HG03196 (cell line): ENCODE data around the gene FCHSD2.
A peak's percentile ranks its signal among the peaks of the same experiment; 100 is the strongest.

Experiments used
- ATAC-seq: cut with Tn5 transposase; IDR thresholded peaks from one replicate; pipeline ENCODE4 v1.9.1; 2021; ENCODE audit not compliant: unreplicated experiment

FCHSD2 gene

DNA sequence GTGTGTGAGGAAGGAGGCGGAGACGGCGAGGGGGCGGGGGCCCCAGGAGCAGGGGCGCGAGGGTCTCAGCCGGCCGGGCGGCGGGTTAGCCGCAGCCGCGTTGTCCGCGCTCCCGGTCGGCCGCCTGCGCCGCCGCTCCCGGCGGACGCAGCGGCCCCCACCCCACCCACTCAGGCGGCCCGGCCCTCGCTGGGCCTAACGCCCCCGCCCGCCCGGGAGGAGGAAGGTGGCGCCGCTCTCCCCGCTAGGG lies at the start of gene FCHSD2:
Gene FCHSD2, minus strand, starts transcription at position 191 of the 250 bp plus-strand sequence. CDS start 441 bp downstream, outside the sequence.
- no peak for ATAC-seq

DNA sequence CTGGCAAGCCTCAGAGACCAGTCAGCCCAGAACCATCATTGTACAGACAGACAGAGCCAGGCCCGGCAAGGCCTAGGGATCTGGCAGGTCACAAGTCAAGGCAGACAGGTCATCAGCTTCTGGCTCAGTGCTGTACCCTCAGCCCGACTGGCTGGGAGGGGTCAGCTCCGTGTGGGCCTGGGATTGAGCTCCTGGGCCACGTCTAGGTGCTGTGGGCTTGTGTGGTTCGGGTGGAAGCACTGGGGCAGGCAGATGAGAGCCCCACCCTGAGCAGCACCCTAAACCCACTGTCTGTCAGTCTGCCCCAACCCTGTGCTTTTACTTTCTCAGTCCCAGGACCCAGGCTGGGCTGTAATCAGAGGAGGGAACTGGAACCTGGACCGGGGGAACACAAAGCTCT lies 49.0 kb upstream of the FCHSD2 start:
- ATAC-seq: no peak

DNA sequence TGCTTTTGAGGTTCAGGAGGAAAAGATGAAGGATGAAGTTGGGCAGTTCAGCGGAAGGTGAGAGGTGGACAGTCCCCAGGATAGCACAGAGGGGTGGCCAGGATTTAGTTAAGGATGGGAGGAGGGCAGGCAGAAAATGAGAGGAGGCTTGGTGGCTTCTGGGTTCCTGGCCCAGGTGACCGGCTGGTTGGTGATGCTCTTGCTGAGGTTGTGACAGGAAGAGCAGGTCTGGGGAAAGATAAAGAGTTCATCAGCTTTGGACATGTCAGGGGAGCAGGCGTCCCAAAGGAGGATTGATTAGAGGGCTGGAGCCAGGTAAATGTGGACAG lies 48.4 kb upstream of the FCHSD2 start:
- ATAC-seq: no peak

DNA sequence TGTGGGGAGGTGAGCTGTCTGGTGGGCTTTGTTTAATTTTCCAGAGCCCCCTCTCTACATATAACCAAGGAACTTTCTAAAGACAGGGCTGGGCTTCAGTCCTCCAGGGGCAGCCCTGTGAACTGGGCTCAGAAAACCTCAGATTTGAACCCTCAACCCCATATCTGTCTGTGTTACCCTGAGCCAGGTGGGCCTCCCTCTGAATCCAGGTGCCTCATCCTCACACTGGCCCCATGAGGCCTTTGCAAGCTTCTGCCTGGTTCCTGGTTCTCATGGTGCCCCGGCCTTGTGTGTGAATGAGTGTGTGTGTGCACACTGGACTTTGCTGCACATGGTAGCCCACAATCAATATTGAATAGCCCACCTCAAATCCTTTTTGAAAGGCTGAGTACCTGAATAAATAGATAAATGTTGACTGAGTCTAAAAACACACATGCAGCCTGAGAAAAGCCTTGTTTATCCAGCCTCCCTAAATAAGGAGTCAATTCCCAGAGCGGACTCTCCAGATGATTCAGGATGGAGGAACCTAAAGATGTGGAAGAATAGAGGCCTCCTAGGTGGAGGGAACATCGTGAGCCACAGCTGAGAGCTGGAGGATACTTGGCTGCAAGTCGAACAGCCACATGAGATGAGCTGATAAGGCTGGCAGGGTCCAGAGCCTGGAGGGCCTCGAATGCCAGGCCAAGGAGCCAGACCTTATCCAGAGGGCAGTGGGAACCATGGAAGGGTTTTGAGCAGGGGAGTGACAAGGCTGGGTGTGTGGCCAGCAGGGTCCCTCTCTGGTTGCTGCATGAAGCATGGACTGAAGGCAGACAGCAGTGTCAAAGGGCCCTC lies 47.8 kb upstream of the FCHSD2 start:
- ATAC-seq: no peak

DNA sequence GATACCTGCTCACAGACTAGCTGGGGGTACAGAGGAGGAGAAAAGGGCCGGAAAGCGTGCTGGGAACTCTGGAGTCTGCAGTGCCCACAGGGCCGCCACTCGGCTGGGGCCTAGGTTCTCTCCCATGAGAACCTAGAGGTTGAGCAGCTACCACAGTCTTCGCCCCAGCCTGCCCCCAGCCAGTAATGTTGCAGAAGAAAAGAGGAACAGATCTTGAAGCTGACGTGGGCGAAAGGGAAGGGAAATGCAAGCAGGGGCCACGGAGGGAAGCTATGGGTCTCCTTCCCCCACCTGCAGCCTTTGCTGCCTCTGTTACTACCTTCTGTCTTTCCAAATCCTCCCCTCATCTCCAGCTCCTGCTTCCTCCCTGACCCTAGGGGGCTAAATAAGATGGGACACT lies 47.2 kb upstream of the FCHSD2 start:
- ATAC-seq: peak; percentile 41

DNA sequence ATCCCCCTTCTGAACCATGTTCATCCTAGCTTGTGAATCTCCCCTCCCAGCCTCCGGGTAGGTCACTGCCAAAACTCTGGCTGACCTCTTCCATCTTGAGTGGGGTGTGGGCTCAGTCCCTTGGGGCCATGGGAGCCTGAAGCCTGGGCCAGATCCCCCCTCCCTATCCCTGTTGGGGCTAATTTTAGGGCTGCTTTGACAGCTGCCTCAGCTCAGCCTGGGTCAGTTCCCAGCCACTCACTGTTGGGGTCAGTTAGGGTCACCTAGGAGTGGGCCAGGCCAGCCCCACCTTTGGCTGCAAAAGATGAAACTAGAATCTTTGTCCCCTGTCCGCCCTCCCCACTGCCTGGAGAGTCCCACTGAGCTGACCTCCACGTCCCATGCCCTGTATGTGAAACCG lies 46.2 kb upstream of the FCHSD2 start:
- ATAC-seq: no peak

DNA sequence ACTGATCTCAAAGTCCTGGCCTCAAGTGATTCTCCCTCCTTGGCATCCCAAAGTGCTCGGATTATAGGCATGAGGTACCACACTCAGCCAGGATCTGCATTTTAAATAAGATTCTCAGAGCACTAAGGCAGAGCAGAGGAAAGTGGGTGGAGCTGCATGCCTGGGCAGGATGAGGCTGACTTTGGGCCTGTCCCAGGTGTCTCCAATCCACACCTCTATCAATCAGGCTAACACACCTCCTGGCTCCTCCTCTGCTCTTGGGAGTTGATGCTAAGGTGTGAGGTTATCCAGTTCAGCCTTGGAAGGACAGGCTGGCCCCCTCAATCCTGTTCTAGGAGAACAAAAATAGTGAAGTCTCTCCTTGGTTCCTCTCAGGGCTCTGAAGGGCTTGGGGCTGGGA lies 45.7 kb upstream of the FCHSD2 start:
- ATAC-seq: no peak

DNA sequence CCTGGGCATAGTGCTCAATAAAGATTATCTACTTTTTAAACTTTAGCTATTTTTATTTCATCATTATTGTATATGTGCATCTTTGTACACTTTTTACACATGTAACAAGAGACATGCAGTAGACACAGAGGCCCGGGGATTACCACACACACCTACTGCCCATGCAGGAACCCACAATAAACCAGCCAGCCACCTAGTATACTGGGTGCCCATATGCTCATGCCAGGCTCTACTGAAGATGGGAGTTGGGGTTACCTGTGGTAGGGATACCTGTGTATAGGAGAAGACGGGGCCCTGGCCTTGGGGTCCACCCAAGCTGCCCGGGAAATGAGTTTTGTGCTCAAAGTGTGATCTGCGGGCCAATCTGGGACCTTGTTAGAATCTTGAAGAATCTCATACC lies 44.8 kb upstream of the FCHSD2 start:
- ATAC-seq: no peak

DNA sequence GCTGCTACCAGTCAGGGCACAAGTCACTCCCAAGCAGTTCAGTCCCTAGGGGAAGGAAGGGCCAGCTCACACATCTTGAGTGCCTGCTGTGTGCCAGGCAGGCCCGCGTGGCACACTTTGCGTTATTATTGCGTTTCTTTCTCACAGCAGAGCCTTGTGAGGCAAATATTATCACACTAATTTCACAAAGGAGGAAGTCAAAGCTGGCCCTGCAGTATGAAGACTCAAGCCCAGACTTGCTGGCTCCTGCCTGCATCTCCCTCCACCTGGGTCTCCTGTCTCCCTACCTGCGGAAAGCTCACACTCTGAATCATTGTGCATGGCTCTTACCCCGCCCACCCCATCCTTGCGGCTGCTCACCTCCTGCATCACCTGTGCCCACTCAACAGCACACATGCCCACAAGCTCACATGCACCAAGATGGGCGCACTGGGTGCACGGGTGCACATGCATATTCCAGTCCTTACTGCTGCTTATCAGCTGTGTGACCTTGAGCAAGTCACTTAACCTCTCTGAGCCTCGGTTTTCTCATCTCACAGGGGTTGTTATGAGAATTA lies 44.3 kb upstream of the FCHSD2 start:
- ATAC-seq: no peak

DNA sequence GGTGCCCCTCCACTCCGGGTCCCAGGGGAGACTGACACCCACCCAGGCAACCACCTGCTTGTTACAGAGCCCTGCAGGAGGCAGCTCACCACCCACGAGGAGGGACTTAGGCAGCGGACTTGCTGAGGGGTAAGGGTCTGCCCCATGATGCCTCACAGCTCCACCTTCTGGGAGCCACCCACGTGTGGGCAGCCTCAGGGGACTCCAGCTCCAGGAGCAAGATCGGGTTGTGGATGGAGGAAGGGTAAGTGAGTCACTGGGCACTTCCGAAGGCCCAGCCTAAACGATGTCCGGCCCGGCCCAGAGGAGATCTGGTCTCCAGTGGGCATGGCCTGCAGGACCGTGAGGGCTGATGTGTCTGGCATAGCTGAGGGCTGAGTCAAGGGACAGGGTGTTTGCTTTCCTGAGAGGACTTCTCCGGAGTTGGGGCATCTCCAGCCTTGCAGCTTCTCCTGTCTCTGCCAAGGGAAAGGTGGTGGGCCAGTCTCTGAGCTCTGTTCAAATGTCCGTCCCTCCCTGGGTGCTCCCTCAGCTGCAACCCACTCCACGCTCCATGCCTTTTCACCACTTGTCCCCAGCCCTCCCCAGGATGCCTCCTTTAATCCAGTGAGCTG lies 43.7 kb upstream of the FCHSD2 start:
- ATAC-seq: no peak

DNA sequence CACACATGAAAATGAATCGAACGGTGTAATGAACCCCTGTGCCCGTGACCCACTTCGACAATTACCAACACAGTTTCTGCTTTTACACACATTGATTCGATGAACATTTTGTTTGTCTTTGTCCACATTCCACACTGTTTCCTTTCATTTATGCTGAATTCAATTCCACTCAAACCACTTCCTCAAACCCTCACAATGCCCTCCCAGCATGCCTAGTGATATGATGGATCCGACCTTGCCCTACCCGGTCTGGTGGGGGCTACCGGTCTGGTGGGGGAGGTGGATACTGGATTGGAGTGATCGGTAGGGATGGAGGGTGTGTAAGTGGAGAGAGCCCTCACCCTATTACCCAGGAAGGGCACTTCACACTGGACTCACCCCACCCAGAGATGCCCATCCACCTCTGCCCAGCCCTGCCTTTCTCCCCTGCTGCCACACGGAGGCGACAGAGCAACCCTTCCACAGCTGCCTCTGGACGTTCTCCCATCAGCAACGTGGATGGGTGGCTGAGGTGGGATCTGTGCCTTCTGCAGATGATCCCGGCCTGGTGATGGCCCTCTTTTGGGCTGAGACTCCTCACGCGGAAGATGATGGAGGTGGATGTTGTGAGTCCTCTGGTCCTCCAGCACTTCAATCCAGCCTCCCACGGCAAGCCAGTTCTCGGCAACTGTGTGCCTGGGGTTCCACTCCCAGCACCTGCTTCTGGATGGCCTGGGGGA lies 43.0 kb upstream of the FCHSD2 start:
- ATAC-seq: no peak

DNA sequence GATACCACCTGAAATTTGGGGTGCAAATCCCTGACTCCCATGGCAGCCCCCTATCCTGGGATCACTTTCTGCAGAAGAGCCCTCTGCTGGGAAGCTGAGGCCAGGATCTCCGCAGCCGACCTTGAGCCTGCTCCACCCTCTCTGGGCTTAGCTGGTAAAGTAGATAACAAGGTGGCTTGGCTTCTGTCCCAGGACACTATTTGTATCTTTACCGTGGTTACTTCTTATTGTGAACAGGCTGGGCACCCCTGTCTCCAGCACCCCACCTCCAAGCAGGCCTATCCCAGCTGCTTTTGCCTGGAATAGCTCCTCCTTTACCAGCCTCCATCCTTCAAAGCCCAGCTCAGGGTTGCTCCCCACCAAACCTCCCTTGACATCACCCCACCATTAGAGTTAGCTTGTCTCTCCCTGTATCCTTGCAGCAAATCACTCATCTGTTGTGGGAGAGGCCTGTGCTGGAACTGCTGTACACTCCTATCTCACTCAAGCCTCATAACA lies 40.8 kb upstream of the FCHSD2 start:
- ATAC-seq: no peak

DNA sequence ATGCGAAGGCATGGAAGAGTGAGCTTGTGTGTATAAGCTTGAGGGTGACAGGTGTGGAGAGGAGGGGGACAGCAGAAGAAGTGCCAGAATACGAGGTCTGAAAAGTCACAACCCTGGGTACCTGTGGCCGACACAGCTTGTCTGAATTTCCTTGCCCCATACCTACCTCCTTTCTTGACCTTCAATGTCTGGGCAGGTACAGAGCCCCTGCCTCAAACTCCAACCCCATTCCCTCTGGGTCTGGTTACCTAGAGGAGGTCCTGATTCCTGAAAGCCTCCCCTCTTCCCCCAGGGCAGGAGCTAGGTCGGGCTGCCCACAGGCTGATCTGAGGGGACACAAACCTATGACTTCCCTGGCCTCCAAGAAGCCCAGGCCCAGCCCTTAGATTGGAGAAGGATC lies 36.6 kb upstream of the FCHSD2 start:
- no peak for ATAC-seq

DNA sequence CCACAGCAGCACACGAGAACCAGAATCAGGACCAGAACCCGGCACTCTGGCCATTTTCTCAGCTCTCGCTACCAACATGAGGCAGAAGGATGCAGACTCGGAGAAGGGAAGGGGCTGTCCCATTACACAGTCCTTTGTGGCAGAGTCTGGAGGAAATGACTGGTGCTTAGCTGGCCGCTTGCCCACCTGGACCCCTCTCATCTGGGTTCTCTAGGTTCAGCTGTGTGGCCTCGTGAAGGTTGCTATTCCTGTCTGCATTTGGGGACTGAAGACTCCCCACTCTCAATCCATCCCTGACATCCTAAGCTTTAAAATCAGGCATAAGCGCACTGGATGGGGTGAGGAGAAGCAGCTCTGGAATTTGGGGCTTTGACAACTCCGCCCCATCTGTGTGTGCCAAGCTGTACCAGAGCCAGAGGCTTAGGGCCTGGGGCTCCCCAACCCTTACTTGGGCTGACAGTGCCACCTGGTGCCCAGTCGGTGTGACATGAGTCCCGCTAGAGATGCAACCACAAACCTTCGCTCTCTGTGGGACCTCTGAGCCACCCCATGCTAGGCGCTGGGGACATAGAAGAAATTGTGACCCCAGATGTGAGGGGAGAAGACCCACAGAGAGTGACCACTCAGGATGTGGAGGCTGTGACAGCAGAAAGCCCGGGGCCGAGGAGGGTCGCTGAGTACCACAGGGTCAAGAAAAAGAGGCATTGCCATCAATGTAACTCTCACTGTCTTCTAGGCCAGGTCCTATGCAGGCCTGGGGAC lies 35.8 kb upstream of the FCHSD2 start:
- no peak for ATAC-seq

DNA sequence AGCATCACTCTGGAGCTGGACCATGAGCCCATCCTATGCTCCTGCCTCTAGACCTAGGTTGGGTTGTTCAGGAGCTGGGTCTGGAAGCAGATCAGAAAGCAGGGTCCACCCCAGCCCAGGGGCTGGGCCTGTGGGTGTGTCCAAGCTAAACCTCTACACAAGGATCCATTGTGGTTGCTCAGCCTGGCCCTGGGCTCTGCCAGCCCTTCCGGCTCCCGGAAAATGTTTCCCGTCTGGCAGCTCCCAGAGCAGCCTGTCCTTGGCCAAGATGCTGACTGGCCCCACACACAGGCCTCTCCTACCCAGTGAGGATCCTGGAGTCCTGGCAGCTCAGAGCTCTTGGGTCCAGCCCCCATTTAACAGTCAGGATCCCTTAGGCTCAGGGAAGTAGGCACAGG lies 35.3 kb upstream of the FCHSD2 start:
- no peak for ATAC-seq

DNA sequence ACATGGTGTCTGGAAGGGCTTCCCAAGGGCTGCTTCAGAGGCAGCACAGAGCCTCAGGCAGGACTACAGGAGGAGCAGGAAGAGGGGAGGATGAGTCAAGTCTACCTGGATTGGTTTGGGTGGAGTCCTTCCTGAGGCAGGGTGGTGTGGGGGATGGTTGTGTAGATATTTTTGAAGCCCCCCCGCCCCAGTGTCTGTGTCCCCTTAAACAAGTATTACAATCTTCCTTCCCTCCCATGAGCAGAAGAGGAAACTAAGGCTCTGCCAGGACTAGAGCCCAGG lies 34.7 kb upstream of the FCHSD2 start:
- no peak for ATAC-seq

DNA sequence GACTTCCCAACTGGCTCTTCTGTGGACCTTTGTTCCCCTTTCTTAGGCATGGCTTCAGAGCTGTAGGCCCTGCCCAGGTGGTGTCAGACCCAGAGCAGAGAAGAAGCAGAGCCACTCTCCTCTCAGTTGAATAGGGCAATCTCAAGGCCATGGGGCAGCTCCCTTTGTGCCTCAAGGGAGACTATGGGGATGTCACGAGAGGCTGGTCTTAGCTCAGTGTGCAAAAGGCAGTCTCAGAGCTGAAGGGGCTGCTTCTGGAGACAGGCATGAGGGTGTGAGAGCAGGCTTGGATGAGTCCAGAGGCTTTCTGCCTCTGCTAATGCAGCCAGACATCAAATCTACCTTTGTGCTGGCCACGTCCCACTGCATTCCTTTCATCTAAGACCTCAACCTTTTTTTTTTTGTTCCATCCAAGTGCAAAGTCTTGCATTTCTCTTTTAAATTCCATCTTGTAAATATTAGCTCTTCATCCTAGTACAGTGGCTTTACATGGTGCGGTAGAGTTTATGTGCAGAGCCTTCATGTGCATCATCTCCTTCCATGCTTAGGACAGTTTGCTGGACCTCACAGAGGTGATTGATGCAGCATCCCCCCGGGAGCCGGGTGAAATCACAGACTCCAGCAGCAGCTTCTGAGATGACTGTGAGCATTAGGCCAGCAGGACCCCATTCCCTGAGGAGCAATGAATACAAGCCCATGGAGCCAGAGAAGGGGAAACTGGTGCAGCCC lies 34.2 kb upstream of the FCHSD2 start:
- ATAC-seq: no peak

DNA sequence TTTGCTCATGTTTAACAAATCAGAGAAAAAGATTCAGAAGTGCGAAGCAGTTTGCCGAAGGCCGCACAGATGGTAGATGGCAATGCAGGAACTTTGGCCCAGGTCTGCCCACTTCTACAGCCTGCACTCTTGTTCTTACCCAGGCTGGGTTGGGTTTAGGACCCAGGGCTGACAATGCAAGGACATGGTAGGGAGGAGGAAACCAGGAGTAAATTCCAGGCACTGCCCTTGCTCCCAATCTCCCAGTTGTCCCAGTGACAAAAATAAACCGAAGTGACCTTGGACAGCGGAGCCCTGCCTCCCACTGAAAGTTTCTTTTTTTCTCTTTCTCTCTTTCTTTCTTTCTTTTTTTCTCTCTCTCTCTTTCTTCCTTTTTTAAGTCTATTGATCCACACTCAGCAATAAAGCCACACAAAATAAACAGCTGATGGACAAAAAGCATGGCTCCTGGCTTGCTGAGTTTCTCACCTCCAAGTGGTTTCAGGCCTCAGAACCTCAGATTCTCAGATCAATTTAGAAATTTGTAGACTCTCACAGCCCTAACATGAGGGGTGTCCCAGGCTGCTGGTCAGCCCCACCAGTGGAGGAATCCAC lies 33.5 kb upstream of the FCHSD2 start:
- ATAC-seq: no peak

DNA sequence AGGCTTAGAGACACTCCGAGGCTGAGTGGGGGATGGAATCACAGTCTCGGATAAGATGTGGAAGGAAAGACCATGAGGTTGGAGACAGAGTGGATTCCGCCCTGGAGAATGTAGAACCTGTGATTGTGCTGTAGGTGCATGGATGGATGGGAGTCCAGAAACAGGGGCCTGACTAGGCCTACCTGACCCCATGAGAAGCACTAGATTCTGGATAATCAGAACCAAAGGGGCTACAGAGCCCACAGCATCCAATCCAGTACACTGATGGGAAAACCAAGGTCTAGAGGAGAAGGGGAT lies 32.3 kb upstream of the FCHSD2 start:
- ATAC-seq: no peak

DNA sequence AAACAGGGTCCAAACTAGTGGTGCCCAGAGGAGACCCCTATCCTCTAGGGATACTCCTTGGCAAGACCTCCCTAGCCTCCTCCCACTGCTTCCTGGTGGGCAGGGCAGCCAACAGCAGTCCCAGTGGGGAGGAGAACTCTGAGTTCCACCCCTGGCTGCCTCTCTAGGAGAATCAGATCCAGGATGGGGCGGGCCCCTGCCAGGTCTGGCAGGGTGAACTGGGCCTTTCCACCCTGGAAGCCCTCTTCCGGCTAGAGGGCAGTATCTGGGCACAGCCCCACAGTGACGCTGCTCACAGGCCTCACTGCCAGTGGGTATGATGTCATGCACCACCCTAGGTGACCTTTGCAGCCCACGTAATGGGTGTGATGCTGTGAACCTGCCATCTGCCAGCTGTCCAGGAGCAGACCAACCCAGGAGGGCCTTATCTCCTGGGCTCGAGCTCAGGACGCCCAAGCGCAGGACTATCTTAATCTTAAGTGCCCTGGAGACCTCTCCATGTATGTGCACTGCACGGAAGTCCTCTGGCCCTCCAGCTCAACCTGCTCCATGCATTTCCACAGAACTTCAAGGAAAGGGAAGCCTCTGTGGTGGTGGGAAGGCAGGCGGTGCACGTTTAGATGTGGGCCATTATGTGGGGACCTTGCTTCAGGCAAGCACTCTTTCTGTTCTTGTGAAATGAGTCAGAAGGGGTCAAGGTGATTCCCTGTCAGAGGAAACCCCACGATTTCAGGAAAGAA lies 31.8 kb upstream of the FCHSD2 start:
- ATAC-seq: no peak
